ENCODE data around the gene SIX1.

GRCh38 chr14:60648249-60648933 lies 886 bp downstream of the SIX1 start:
- TF ChIP-seq CTCF (IDR thresholded peaks at IDR 0.05), result no peak
- TF ChIP-seq POLR2A (IDR thresholded peaks at IDR 0.05), result no peak

Data from lower leg skin (tissue), 3 donors.